H1 (cell line): Measurements from ENCODE around the gene OPN3. TPM values are rescaled to one million over a fixed set of nuclear protein-coding genes. Genes with fewer than 3 reads are reported as not detected.

Experiments used
- EP300 ChIP-seq, 2 experiments: IDR thresholded peaks; 1 replicate in 1 of 2; 2 replicates in 1 of 2; pipeline ENCODE4 v1.6.1; 2011 to 2012; ENCODE audit warnings: low read depth in 2 of 2, low read length in 2 of 2, mild to moderate bottlenecking in 2 of 2, borderline replicate concordance in 1 of 2, inconsistent platforms in 1 of 2, moderate library complexity in 1 of 2
- GABPA ChIP-seq: IDR thresholded peaks from 2 replicates; pipeline ENCODE4 v1.6.1; 2011; ENCODE audit warnings: mild to moderate bottlenecking, low read length, moderate library complexity, borderline replicate concordance; ENCODE audit not compliant: insufficient read depth
- polyA plus RNA-seq, 7 experiments: library from polyadenylated mRNA; depleted of rRNA in 3 of 7; stranded (reverse) in 5 of 7; unstranded in 2 of 7; fragments of >200 nt in 5 of 7; fragments of 200-250 nt in 2 of 7; gene quantifications; 1 replicate in 5 of 7; 2 replicates in 1 of 7; 4 replicates in 1 of 7; pipeline versions ENCODE4 v1.2.1 to v1.2.3, GENCODE V29; 2011 to 2013; ENCODE audit warnings: missing spikeins in 2 of 7, mixed read lengths in 2 of 7
- total RNA-seq: library from RNA; stranded (reverse); fragmentation: NEBNext Ultra II Directional; extraction: Animal tissue kit (Norgen Biotek cat#: 25700); gene quantifications from 2 replicates; pipeline ENCODE4 v1.2.1, GENCODE V29; 2021

The OPN3 gene
- total and polyA plus RNA-seq, 2 of the 8 experiments (the other 6 are each of a cell fraction or from before 2014, with no cell fraction given), result 8.8 to 19.4 TPM

DNA sequence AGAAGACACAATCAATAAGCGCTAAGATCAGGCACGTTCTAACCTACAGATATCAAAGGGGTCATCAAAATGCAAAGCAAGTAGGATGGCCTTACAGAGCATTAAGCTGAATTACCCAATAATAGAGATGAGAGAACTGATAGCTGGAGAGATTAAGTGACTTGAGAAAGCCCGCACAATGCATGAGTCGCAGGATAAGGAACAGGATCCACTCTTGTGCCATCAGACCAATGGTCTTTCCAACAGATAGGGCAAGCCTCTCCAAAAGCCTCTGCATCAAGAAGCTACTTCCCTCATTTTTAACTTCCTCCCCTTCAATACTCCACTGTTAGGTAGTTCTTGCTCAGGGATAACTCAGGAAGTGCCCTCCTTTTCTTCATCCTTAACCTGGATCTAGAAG is 2.6 kb downstream of the OPN3 start (continued):
- TF ChIP-seq GABPA, result no peak
- no peak for TF ChIP-seq EP300 (IDR thresholded peaks at IDR 0.05; ENCODE audit: borderline replicate concordance in 1 of 2, low read depth in 2 of 2, low read length in 2 of 2)
